Liver (tissue), 3 donors: ENCODE measurements around the gene SMPD2.

Experiments used
- FOXA1 ChIP-seq: IDR thresholded peaks from 2 replicates; pipeline ENCODE4 v1.6.1; 2016; ENCODE audit warnings: antibody characterized with exemption
- HNF4G ChIP-seq: IDR thresholded peaks from 2 replicates; pipeline ENCODE4 v1.6.1; 2016; ENCODE audit warnings: antibody characterized with exemption
- TF ChIP-seq, protein P1 (sequence below): IDR thresholded peaks from 2 replicates; pipeline ENCODE4 v1.6.1; 2016; ENCODE audit warnings: antibody characterized with exemption
- TF ChIP-seq, protein P2 (sequence below): fragments of 150-350 bp; IDR thresholded peaks from 2 replicates; pipeline ENCODE4 v1.5.1; 2017; ENCODE audit warnings: improper control_type of control experiment, low read depth, low read length; ENCODE audit not compliant: missing input control
- donor health status: healthy.
- donor health status: healthy.

DNA sequence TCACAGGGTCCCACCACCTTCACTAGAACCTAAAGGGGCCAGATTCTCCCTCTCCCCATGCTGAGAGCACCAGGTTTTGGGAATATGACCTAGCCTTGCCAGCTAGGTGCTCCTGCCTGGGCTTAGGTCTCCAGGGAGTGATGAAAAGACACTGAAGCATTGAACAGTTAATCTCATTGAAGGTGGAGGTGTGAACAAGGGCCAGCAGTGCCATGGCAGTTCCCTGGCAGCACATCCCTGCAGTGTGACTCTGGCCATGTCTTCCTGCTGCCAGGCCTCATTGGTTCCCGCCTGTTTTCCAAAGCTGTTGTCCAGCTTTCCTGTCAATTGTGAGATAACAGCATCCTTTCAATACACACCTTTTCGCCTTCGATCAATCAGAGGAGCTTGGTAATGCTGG is 11.0 kb upstream of the SMPD2 start:
- TF ChIP-seq, protein P1, sequence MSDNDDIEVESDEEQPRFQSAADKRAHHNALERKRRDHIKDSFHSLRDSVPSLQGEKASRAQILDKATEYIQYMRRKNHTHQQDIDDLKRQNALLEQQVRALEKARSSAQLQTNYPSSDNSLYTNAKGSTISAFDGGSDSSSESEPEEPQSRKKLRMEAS: no peak
- no peak for TF ChIP-seq FOXA1
- TF ChIP-seq, protein P2, sequence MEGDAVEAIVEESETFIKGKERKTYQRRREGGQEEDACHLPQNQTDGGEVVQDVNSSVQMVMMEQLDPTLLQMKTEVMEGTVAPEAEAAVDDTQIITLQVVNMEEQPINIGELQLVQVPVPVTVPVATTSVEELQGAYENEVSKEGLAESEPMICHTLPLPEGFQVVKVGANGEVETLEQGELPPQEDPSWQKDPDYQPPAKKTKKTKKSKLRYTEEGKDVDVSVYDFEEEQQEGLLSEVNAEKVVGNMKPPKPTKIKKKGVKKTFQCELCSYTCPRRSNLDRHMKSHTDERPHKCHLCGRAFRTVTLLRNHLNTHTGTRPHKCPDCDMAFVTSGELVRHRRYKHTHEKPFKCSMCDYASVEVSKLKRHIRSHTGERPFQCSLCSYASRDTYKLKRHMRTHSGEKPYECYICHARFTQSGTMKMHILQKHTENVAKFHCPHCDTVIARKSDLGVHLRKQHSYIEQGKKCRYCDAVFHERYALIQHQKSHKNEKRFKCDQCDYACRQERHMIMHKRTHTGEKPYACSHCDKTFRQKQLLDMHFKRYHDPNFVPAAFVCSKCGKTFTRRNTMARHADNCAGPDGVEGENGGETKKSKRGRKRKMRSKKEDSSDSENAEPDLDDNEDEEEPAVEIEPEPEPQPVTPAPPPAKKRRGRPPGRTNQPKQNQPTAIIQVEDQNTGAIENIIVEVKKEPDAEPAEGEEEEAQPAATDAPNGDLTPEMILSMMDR: no peak
- no peak for TF ChIP-seq HNF4G
